HL-60 (cell line): ENCODE measurements around the gene CADM4.

ENCODE experiments used
- DNase-seq, 2 experiments: peaks; one replicate each; pipeline ENCODE4 v3.0.0-alpha.2; 2010 to 2020; ENCODE audit warnings: low read depth in 1 of 2, low spot score in 1 of 2
- H3K27ac ChIP-seq: fragments of 250-450 bp; sonication (Bioruptor Pico); replicated peaks from 2 replicates; pipeline ENCODE4 v1.5.1; 2020; ENCODE audit warnings: mild to moderate bottlenecking, moderate library complexity
- H3K27me3 ChIP-seq: fragments of 250-450 bp; sonication (Bioruptor Pico); 2 replicates; pipeline ENCODE4 v1.5.1; 2021; ENCODE audit warnings: mild to moderate bottlenecking, moderate library complexity; ENCODE audit not compliant: insufficient read depth, poor library complexity, severe bottlenecking
- H3K4me3 ChIP-seq: replicated peaks from 2 replicates; pipeline ENCODE4 v1.5.1; 2011; ENCODE audit warnings: mild to moderate bottlenecking, control low read depth, low read length; ENCODE audit not compliant: insufficient read depth
- CTCF ChIP-seq: IDR thresholded peaks from one replicate; pipeline ENCODE4 v1.5.1; 2011; ENCODE audit warnings: low read length, control low read depth, inconsistent platforms; ENCODE audit not compliant: insufficient read depth
- GABPA ChIP-seq: IDR thresholded peaks from 2 replicates; pipeline ENCODE4 v1.6.1; 2012; ENCODE audit warnings: low read depth
- POLR2AphosphoS5 ChIP-seq: IDR thresholded peaks from 2 replicates; pipeline ENCODE4 v1.6.1; 2012; ENCODE audit warnings: low read depth
- SPI1 ChIP-seq: IDR thresholded peaks from 2 replicates; pipeline ENCODE4 v1.6.1; 2012; ENCODE audit warnings: low read depth, mild to moderate bottlenecking, borderline replicate concordance
- TF ChIP-seq, protein P1 (sequence below): IDR thresholded peaks from 2 replicates; pipeline ENCODE4 v1.6.1; 2012; ENCODE audit warnings: low read depth; ENCODE audit not compliant: insufficient replicate concordance

CADM4 gene

DNA sequence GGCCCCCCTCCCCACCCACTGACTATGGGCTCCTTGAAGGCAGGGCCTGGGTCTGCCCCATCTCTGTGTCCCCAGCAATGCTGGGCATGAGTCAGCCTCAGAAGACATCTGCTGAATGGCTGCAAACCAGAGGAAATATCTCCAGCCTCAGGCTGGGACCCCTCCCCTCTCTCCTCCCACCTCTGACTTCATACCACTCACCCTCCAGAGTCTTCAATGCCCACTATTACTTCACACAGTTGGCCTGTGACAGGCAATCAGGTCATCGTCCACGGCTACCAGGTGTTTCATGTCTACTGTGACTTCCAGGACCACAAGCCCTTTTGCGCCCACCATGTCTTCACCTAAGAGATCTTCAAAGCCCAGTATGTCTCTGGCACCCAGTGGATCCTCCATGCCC lies 27.9 kb downstream of the CADM4 start, which contains the start of gene SRRM5:
TSS of gene SRRM5 (plus strand) at position 301 of the 400 bp plus-strand sequence. CDS start at position 335, 34 bp downstream.
- no peak within 1 kb of the TSS for H3K4me3 ChIP-seq
- TF ChIP-seq GABPA (no peak), SPI1 (no peak), CTCF (no peak), POLR2AphosphoS5 (no peak)
- TF ChIP-seq, protein P1, sequence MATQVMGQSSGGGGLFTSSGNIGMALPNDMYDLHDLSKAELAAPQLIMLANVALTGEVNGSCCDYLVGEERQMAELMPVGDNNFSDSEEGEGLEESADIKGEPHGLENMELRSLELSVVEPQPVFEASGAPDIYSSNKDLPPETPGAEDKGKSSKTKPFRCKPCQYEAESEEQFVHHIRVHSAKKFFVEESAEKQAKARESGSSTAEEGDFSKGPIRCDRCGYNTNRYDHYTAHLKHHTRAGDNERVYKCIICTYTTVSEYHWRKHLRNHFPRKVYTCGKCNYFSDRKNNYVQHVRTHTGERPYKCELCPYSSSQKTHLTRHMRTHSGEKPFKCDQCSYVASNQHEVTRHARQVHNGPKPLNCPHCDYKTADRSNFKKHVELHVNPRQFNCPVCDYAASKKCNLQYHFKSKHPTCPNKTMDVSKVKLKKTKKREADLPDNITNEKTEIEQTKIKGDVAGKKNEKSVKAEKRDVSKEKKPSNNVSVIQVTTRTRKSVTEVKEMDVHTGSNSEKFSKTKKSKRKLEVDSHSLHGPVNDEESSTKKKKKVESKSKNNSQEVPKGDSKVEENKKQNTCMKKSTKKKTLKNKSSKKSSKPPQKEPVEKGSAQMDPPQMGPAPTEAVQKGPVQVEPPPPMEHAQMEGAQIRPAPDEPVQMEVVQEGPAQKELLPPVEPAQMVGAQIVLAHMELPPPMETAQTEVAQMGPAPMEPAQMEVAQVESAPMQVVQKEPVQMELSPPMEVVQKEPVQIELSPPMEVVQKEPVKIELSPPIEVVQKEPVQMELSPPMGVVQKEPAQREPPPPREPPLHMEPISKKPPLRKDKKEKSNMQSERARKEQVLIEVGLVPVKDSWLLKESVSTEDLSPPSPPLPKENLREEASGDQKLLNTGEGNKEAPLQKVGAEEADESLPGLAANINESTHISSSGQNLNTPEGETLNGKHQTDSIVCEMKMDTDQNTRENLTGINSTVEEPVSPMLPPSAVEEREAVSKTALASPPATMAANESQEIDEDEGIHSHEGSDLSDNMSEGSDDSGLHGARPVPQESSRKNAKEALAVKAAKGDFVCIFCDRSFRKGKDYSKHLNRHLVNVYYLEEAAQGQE: no peak
- H3K27ac ChIP-seq: no peak within 1 kb of the TSS
- H3K27me3 ChIP-seq: no peaks in the 10 kb centered on the region
- no peak for DNase-seq

DNA sequence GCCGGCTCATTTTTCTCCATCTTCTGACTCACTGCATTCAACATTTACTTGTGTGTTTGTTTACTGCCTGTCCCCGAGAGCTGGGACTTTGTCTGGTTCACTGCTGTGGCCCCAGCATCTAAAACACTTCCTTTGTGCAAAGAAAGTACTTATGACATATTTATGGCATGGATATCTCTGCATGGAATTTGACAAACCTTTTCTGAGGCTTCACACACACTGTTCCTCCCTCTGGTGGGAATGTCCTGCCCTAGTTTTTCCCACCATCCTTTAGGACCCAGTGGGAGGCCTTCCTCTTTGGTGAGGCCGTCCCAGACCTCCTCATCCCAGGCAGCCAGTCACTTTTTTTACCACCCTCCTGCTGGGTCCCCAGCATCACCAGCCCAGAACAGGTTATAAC lies 29.2 kb downstream of the CADM4 start:
- H3K27ac ChIP-seq: no peak overlapping the region
- TF ChIP-seq SPI1 (no peak), POLR2AphosphoS5 (no peak), CTCF (no peak), GABPA (no peak)
- TF ChIP-seq, protein P1: no peak
- no peaks in the 10 kb centered on the region for H3K27me3 ChIP-seq
- H3K4me3 ChIP-seq: no peak overlapping the region
- no peak for DNase-seq

- Histone ChIP-seq H3K27me3 (no peaks in the 10 kb centered on the region), H3K4me3 (no peak overlapping the region), H3K27ac (no peak overlapping the region)
- no peak for DNase-seq
- TF ChIP-seq POLR2AphosphoS5: no peak
- TF ChIP-seq, protein P1: no peak
- no peak for TF ChIP-seq CTCF
- no peak for TF ChIP-seq GABPA
- no peak for TF ChIP-seq SPI1
Observed at GRCh38 chr19:43609872-43610271, 29.8 kb downstream of the CADM4 start.
